CD8-positive, alpha-beta memory T cell (primary cell): ENCODE results near the gene SKIC3. TPM values are rescaled to one million over a fixed set of nuclear protein-coding genes. Genes with fewer than 3 reads are reported as not detected.

Source experiments
- CTCF ChIA-PET: fragments of 350-600 bp; sonication (Branson Sonifier 250); formaldehyde crosslinking; loops from one replicate; lab custom pipeline; 2021; ENCODE audit warnings: antibody characterized with exemption; lab: Charles Lee
- POLR2A ChIA-PET: fragments of 350-600 bp; sonication (Branson Sonifier 250); formaldehyde crosslinking; loops from one replicate; lab custom pipeline; 2021; ENCODE audit warnings: antibody characterized with exemption; lab: Charles Lee
- DNase-seq, 5 donors: peaks; one replicate each; pipeline versions ENCODE4 v3.0.0 to v3.0.0-alpha.2; 2020 to 2022; ENCODE audit warnings: mixed read lengths in 1 of 5
- H3K27ac ChIP-seq: one replicate; pipeline ENCODE4 v1.7.0; 2013; ENCODE audit warnings: low read depth, mild to moderate bottlenecking, low read length, moderate library complexity
- H3K27me3 ChIP-seq: 2 replicates; pipeline ENCODE4 v1.7.0; 2013; ENCODE audit warnings: low read length, mild to moderate bottlenecking; ENCODE audit not compliant: insufficient read depth, poor library complexity, severe bottlenecking
- H3K36me3 ChIP-seq: 2 replicates; pipeline ENCODE4 v1.7.0; 2013; ENCODE audit warnings: mild to moderate bottlenecking, low read length, moderate library complexity; ENCODE audit not compliant: insufficient read depth
- H3K4me1 ChIP-seq: 2 replicates; pipeline ENCODE4 v1.7.0; 2013; ENCODE audit warnings: mild to moderate bottlenecking, low read length, moderate library complexity; ENCODE audit not compliant: insufficient read depth
- H3K4me3 ChIP-seq: 2 replicates; pipeline ENCODE4 v1.7.0; 2013; ENCODE audit warnings: mild to moderate bottlenecking, low read length
- H3K9me3 ChIP-seq: 2 replicates; pipeline ENCODE4 v1.7.0; 2013; ENCODE audit warnings: mild to moderate bottlenecking, low read length
- H3K27ac Mint-ChIP-seq, 8 donors: one replicate each; pipeline ENCODE4 v1.8.0; 2020 to 2021; ENCODE audit warnings: mixed read lengths in 8 of 8, mild to moderate bottlenecking in 6 of 8, inconsistent platforms in 3 of 8, moderate library complexity in 3 of 8
- H3K27me3 Mint-ChIP-seq, 2 donors: one replicate each; pipeline ENCODE4 v1.8.0; 2020 to 2021; ENCODE audit warnings: mixed read lengths in 2 of 2, mild to moderate bottlenecking in 1 of 2, moderate library complexity in 1 of 2
- H3K36me3 Mint-ChIP-seq, 3 donors: one replicate each; pipeline ENCODE4 v1.8.0; 2020 to 2021; ENCODE audit warnings: mixed read lengths in 3 of 3, inconsistent platforms in 1 of 3, mild to moderate bottlenecking in 1 of 3
- H3K4me1 Mint-ChIP-seq, 3 donors: one replicate each; pipeline ENCODE4 v1.8.0; 2020 to 2021; ENCODE audit warnings: mixed read lengths in 3 of 3, inconsistent platforms in 1 of 3, mild to moderate bottlenecking in 1 of 3
- H3K4me3 Mint-ChIP-seq, 7 donors: one replicate each; pipeline ENCODE4 v1.8.0; 2020 to 2021; ENCODE audit warnings: mixed read lengths in 7 of 7, mild to moderate bottlenecking in 6 of 7, moderate library complexity in 4 of 7, inconsistent platforms in 2 of 7
- H3K9me3 Mint-ChIP-seq, 5 donors: one replicate each; pipeline ENCODE4 v1.8.0; 2020 to 2022; ENCODE audit warnings: mixed read lengths in 5 of 5, mild to moderate bottlenecking in 3 of 5, moderate library complexity in 2 of 5, inconsistent platforms in 1 of 5
- polyA plus RNA-seq: library from polyadenylated mRNA; unstranded; fragments of 300-500 nt; fragmentation: Illumina TruSeq; gene quantifications from one replicate; pipeline ENCODE4 v1.2.3, GENCODE V29; 2021
- total RNA-seq, 2 experiments: library from RNA; stranded (reverse); gene quantifications; one replicate each; pipeline ENCODE4 v1.2.3, GENCODE V29; 2021

The SKIC3 gene
- total and polyA plus RNA-seq, 3 experiments from 2014 or later = 40.2 to 65.7 (median 65.2) TPM

DNA sequence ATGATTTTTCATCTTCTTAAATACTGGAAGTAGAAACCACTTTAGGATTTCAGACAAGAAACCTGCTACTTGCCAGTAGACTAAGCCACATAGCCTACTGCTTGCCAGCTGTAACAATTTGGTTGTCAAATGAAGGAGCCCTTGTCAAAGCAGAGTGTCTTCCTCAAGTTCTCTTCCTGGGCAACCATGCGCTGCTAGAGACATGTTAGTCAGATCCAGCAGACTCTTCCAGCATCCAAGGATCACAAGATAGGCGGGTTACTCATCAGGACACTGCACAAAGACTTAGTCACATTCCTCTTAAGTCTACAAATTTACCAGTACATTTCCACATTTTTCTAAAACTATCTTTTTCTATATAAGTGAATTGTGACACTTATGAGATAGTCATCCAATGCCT, 24.4 kb downstream of the SKIC3 start:
- no peaks in the 10 kb centered on the region for H3K27me3 Mint-ChIP-seq
- Histone ChIP-seq H3K9me3 (no peaks in the 10 kb centered on the region), H3K27ac (no peak overlapping the region), H3K4me1 (no peaks in the 10 kb centered on the region), H3K27me3 (no peaks in the 10 kb centered on the region), H3K4me3 (no peak overlapping the region), H3K36me3 (peaks cover 24% of the 10 kb centered on the region)
- no peak for DNase-seq
- H3K4me1 Mint-ChIP-seq = peaks cover 14 to 33% (median 24%) of the 10 kb centered on the region in 3 donors
- peaks cover 4 to 85% (median 38%) of the 10 kb centered on the region in 3 donors for H3K36me3 Mint-ChIP-seq
- ChIA-PET CTCF (no interaction called here), POLR2A (no interaction called here)
- no peak overlapping the region for H3K27ac Mint-ChIP-seq
- H3K4me3 Mint-ChIP-seq = no peak overlapping the region
- no peaks in the 10 kb centered on the region for H3K9me3 Mint-ChIP-seq

DNA sequence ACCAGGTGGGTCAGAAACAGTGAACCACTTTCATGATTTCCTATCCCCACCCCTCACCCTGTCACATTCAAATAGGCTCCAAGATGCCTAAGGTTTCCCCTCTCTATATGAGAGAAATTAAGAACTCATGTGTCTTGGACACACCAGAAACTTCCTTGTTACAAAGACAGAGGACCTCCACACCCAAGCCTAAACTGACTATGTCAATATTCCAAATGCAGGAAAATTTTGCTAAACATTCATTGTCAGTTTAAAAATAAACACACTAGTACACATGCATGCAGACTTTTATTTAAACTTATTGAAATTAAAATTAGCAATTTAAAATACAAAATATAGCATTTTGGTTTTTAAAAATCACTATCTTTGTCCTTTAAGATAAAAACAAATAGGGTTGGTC, 26.2 kb downstream of the SKIC3 start:
- H3K27ac Mint-ChIP-seq = peak overlapping the region in 1 of 8 donors; percentile 25
- H3K9me3 Mint-ChIP-seq = no peaks in the 10 kb centered on the region
- no peaks in the 10 kb centered on the region for H3K4me1 ChIP-seq
- no peaks in the 10 kb centered on the region for H3K9me3 ChIP-seq
- no peaks in the 10 kb centered on the region for H3K27me3 Mint-ChIP-seq
- no peak for DNase-seq
- peaks cover 24% of the 10 kb centered on the region for H3K36me3 ChIP-seq
- CTCF ChIA-PET = no interaction called here
- H3K36me3 Mint-ChIP-seq = peaks cover 4 to 81% (median 29%) of the 10 kb centered on the region in 3 donors
- POLR2A ChIA-PET = no interaction called here
- H3K4me1 Mint-ChIP-seq = peaks cover 7 to 23% (median 11%) of the 10 kb centered on the region in 3 donors
- H3K4me3 ChIP-seq = no peak overlapping the region
- H3K27me3 ChIP-seq = no peaks in the 10 kb centered on the region
- no peak overlapping the region for H3K27ac ChIP-seq
- H3K4me3 Mint-ChIP-seq = no peak overlapping the region

DNA sequence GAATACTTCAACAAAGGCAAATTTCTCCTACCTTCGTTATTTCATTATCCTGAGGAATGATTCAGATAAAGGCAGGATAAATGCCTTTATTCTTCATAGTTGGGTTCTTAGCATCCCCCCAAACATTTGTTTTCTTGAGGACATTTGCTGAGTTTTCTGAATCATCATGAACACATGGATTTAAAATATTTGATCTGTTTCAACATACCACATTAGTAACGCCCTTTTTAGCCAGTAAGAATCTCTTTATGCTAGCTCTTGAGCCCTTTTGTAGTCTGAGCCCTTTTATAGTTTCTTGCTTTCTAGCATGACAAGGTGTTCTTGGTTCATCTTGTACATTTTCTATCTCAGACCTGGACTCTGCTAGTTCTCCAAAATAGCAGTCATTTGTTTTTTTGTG, 27.9 kb downstream of the SKIC3 start:
- Mint-ChIP-seq H3K36me3 (peaks cover 10 to 79% (median 26%) of the 10 kb centered on the region in 3 donors), H3K27me3 (no peaks in the 10 kb centered on the region), H3K4me1 (peaks cover 2 to 11% (median 5%) of the 10 kb centered on the region in 3 donors), H3K4me3 (no peak overlapping the region), H3K9me3 (no peaks in the 10 kb centered on the region), H3K27ac (no peak overlapping the region)
- ChIA-PET CTCF (no interaction called here), POLR2A (no interaction called here)
- Histone ChIP-seq H3K9me3 (no peaks in the 10 kb centered on the region), H3K36me3 (peaks cover 27% of the 10 kb centered on the region), H3K27me3 (no peaks in the 10 kb centered on the region), H3K4me1 (no peaks in the 10 kb centered on the region), H3K27ac (no peak overlapping the region), H3K4me3 (no peak overlapping the region)
- DNase-seq = no peak

DNA sequence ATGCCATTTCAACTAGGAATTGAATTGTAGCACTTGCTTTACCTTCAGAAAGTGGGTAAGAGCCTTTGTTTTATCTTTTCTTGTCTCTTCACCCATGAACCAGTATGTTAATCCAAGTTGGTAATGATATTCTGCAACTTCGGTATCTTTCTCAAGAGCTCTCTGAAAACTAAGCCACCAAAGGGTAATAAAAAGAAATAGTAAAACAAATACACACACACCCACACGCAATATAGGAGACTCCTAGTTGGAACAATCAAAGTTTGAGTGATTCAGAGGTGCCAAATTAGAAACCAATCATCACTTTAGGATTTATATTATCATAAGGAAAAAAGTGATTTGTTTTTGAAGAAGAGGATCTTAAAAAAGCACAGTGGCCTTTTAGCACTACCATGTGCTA, 30.4 kb downstream of the SKIC3 start:
- Mint-ChIP-seq H3K27me3 (no peaks in the 10 kb centered on the region), H3K4me3 (no peak overlapping the region), H3K9me3 (no peaks in the 10 kb centered on the region), H3K4me1 (peaks cover 2 to 9% (median 5%) of the 10 kb centered on the region in 3 donors), H3K27ac (no peak overlapping the region), H3K36me3 (peaks cover 18 to 79% (median 30%) of the 10 kb centered on the region in 3 donors)
- Histone ChIP-seq H3K4me3 (no peak overlapping the region), H3K4me1 (no peaks in the 10 kb centered on the region), H3K27me3 (no peaks in the 10 kb centered on the region), H3K27ac (no peak overlapping the region), H3K36me3 (peaks cover 25% of the 10 kb centered on the region), H3K9me3 (no peaks in the 10 kb centered on the region)
- ChIA-PET CTCF (no interaction called here), POLR2A (no interaction called here)
- no peak for DNase-seq

DNA sequence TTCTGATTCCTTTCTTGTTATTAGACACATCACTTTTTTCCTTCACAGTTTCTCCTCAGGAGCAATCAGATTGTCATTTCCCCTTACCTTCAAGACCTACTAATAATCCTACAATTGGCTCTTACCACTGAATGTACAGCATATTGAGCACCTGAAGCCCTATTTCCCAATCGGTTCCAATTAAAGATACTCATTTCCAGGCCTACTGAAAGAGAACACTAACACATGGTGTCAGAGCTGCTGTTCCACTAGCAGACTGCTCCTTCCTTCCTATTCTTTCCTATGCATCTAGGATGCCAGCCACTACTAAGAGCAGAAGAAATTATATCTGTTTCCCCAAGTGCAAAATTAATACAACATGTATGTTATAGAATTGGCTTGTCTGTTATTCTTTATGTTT, 34.6 kb downstream of the SKIC3 start:
- no peak for DNase-seq
- Histone ChIP-seq H3K4me1 (no peaks in the 10 kb centered on the region), H3K27me3 (no peaks in the 10 kb centered on the region), H3K36me3 (peaks cover 10% of the 10 kb centered on the region), H3K27ac (no peak overlapping the region), H3K9me3 (no peaks in the 10 kb centered on the region), H3K4me3 (no peak overlapping the region)
- Mint-ChIP-seq H3K27ac (peak overlapping the region in 1 of 8 donors; percentile 37), H3K36me3 (peaks cover 27 to 75% (median 30%) of the 10 kb centered on the region in 3 donors), H3K4me3 (no peak overlapping the region), H3K4me1 (no peaks in the 10 kb centered on the region), H3K9me3 (peaks cover 0 to 5% (median 0%) of the 10 kb centered on the region in 5 donors), H3K27me3 (no peaks in the 10 kb centered on the region)
- ChIA-PET CTCF (no interaction called here), POLR2A (no interaction called here)

DNA sequence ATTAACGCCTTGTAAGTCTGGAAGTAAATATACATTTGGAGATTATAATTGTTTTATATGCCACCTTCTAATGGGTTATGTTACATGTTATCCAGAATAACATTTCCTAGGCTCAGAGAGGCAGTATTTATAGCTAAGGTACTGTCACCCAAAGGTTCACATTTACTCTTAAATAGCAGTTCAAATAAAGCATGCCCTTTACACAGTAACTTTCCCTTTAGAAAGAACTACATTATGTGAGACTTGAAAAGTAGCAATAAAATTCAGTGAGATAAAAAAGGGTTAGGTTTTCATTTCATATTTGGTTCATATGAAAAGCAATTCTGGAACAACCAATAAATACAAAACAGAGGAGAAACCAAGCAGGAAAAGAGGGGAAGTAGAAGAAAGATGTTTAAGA, 35.1 kb downstream of the SKIC3 start:
- H3K36me3 Mint-ChIP-seq = peaks cover 28 to 76% (median 30%) of the 10 kb centered on the region in 3 donors
- POLR2A ChIA-PET = no interaction called here
- H3K4me3 ChIP-seq = no peak overlapping the region
- H3K36me3 ChIP-seq = peaks cover 10% of the 10 kb centered on the region
- H3K9me3 ChIP-seq = no peaks in the 10 kb centered on the region
- no peaks in the 10 kb centered on the region for H3K27me3 ChIP-seq
- H3K4me1 ChIP-seq = no peaks in the 10 kb centered on the region
- DNase-seq = no peak
- H3K27ac Mint-ChIP-seq = no peak overlapping the region
- H3K4me1 Mint-ChIP-seq = no peaks in the 10 kb centered on the region
- H3K27ac ChIP-seq = no peak overlapping the region
- no peak overlapping the region for H3K4me3 Mint-ChIP-seq
- CTCF ChIA-PET = no interaction called here
- H3K27me3 Mint-ChIP-seq = no peaks in the 10 kb centered on the region
- peaks cover 0 to 5% (median 0%) of the 10 kb centered on the region in 5 donors for H3K9me3 Mint-ChIP-seq

DNA sequence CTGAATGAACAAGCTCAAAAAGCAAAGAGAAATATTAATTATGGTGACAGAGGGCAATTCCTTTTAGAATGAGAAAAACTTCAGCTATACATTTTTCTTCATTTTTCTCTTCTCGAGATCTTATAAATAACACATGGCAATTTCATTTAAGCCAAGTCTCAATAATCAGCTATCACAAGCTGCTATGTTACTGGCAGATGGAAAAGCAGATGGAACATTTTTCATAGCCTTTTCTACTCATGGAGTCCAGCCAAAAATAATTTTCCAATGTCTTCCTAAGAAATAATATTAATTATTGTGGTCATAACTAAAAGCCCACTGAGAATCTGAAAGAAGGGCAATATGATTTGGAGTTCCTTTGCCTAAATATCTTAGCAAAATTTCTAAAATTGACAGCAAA, 35.6 kb downstream of the SKIC3 start:
- H3K4me1 Mint-ChIP-seq = no peaks in the 10 kb centered on the region
- CTCF ChIA-PET = no interaction called here
- POLR2A ChIA-PET = no interaction called here

DNA sequence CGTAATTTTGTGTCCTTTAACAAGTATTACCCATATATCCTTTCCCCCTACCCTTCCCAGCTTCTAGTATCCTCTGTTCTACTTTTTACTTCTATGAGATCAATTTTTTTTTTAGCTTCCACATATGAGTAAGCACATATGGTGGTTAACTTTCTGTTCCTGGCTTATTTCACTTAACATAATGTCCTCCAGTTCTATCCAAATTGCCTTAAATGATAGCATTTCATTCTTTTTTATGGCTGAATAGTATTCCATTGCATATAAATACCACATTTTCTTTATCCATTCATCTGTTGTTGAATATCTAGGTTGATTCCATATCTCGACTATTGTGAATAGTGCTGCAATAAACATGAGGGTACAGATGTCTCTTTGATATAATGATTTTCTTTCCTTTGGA, 36.4 kb downstream of the SKIC3 start:
- no peak overlapping the region for H3K27ac Mint-ChIP-seq
- H3K4me1 Mint-ChIP-seq = no peaks in the 10 kb centered on the region
- CTCF ChIA-PET = no interaction called here
- DNase-seq = no peak
- Histone ChIP-seq H3K4me3 (no peak overlapping the region), H3K27me3 (no peaks in the 10 kb centered on the region), H3K9me3 (no peaks in the 10 kb centered on the region), H3K27ac (no peak overlapping the region), H3K4me1 (no peaks in the 10 kb centered on the region), H3K36me3 (peaks cover 15% of the 10 kb centered on the region)
- no peak overlapping the region for H3K4me3 Mint-ChIP-seq
- peaks cover 26 to 80% (median 30%) of the 10 kb centered on the region in 3 donors for H3K36me3 Mint-ChIP-seq
- H3K27me3 Mint-ChIP-seq = no peaks in the 10 kb centered on the region
- H3K9me3 Mint-ChIP-seq = peaks cover 0 to 5% (median 0%) of the 10 kb centered on the region in 5 donors
- POLR2A ChIA-PET = no interaction called here

More for the DNA sequence above, 35.6 kb downstream of the SKIC3 start:
- no peaks in the 10 kb centered on the region for H3K4me1 ChIP-seq
- no peaks in the 10 kb centered on the region for H3K27me3 ChIP-seq
- H3K4me3 ChIP-seq = no peak overlapping the region
- Mint-ChIP-seq H3K4me3 (no peak overlapping the region), H3K27me3 (no peaks in the 10 kb centered on the region), H3K27ac (peak overlapping the region in 2 of 8 donors; percentile 10 to 19), H3K9me3 (peaks cover 0 to 5% (median 0%) of the 10 kb centered on the region in 5 donors), H3K36me3 (peaks cover 28 to 77% (median 30%) of the 10 kb centered on the region in 3 donors)
- H3K9me3 ChIP-seq = no peaks in the 10 kb centered on the region
- H3K36me3 ChIP-seq = peaks cover 14% of the 10 kb centered on the region
- H3K27ac ChIP-seq = no peak overlapping the region
- DNase-seq = no peak
